Measurements from ENCODE around the gene KNL1. TPM values are rescaled to one million over a fixed set of nuclear protein-coding genes. Genes with fewer than 3 reads are reported as not detected.

KNL1 gene
- total and polyA plus RNA-seq, 2 donors (not counting 3 experiments of a cell fraction or from before 2014, with no cell fraction given), result 4.0 to 31.8 TPM

DNA sequence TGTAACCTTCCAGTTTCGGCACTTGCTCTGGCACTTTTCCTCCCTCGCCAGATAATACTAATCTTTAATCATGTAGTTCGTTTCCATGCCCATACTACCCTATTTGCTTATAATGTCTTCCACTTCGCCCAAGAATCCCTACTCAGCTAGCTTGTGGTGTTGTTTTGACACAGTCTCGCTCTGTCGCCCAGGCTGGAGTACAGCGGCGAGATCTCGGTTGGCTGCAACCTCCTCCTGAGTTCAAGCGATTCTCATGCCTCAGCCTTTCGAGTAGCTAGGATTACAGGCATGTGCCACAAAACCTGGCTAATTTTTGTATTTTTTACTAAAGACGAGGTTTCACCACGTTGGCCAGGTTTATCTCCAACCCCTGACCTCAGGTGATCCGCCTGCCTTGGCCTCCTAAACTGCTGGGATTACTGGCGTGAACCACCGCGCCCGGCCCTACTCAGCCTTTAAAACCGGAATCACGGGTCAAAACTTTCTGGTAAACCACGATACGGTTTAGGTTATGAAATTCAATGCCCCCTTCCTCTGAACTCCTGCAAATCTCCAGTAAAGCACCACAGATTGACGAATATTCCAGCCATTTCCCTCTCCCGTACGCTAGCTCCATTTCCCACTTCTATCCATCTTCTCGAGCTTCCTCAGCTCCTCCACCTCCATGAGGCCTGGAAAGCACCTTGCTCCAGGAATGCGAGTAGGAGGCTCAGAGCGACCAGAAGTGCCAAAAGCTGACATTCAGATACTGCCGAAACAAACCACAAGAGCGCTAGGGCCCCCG lies 100.0 kb downstream of the KNL1 start:
- H2AFZ ChIP-seq (ENCODE audit: low read depth, low read length), result peak overlapping the region; percentile 92
- H3K9me3 ChIP-seq (replicated peaks; ENCODE audit: control insufficient read depth, insufficient read depth, low read length), result no peaks in the 10 kb centered on the region
- H3K36me3 ChIP-seq (ENCODE audit: control insufficient read depth in 2 of 2, extremely low read depth in 1 of 2, insufficient read depth in 2 of 2, low read length in 2 of 2), result no peaks in the 10 kb centered on the region
- H3K79me2 ChIP-seq (ENCODE audit: control insufficient read depth, insufficient read depth, low read length), result peaks cover 20% of the 10 kb centered on the region
- BruUV-seq (replicated peaks), result no TSS peak
- no peaks in the 10 kb centered on the region for H4K20me1 ChIP-seq (replicated peaks; ENCODE audit: control insufficient read depth, extremely low read depth, insufficient read depth, low read length)
- intact Hi-C loops (cut with micrococcal nuclease), result loop anchor here (1.0 to 2.0 kb wide), 3 partner anchors 15 to 113 kb away; partner anchors contain the start of genes DNAJC17, RMDN3 and ZFYVE19
- ChIA-PET POLR2A (interaction anchor here (0.5 to 1.2 kb wide), 4 partner anchors 14 to 113 kb away, joined by 3 to 7 read pairs (median 5); partner anchors contain the start of genes DNAJC17 and ZFYVE19), CTCF (interaction anchor here (0.7 to 2.0 kb wide), 16 partner anchors 9 to 325 kb away, joined by 3 to 10 read pairs (median 4); partner anchors contain the start of genes CCDC32 and VPS18)
- H3K9me1 ChIP-seq (replicated peaks; ENCODE audit: control insufficient read depth, extremely low read depth, insufficient read depth, low read length), result no peaks in the 10 kb centered on the region
- dilution Hi-C loops (cut with MboI; ENCODE audit: extremely low pct_ligation_motif_present, low sequenced_read_pairs), result no loop called here
- peak overlapping the region; percentile 69 to 96 (median 92) for H3K4me3 ChIP-seq (replicated peaks in 1 of 3; ENCODE audit: insufficient read depth in 1 of 3, low read depth in 1 of 3, low read length in 3 of 3)
- H3K4me2 ChIP-seq (ENCODE audit: insufficient read depth, low read length), result peak overlapping the region; percentile 82
- H3K27ac ChIP-seq (ENCODE audit: insufficient read depth, low read depth, low read length), result peak overlapping the region; percentile 86
- peak; percentile 70 for FAIRE-seq
- TF ChIP-seq POLR2AphosphoS5 (IDR thresholded peaks at IDR 0.05; ENCODE audit: insufficient read depth, low read depth, low read length) (no peak), EZH2 (IDR thresholded peaks at IDR 0.05; ENCODE audit: borderline replicate concordance, low read depth, low read length, severe bottlenecking) (no peak), GATA2 (IDR thresholded peaks at IDR 0.05; ENCODE audit: insufficient read depth, insufficient read length, low read depth, low read length) (no peak), JUN (IDR thresholded peaks at IDR 0.05; ENCODE audit: borderline replicate concordance, insufficient read depth, insufficient read length, low read depth) (no peak), MYC (IDR thresholded peaks at IDR 0.05; ENCODE audit: low read depth, low read length) (no peak), FOS (IDR thresholded peaks at IDR 0.05; ENCODE audit: borderline replicate concordance, insufficient read depth, low read length) (no peak), POLR2A (IDR thresholded peaks at IDR 0.05; ENCODE audit: low read depth, low read length) (no peak)
- TF ChIP-seq, protein P1, sequence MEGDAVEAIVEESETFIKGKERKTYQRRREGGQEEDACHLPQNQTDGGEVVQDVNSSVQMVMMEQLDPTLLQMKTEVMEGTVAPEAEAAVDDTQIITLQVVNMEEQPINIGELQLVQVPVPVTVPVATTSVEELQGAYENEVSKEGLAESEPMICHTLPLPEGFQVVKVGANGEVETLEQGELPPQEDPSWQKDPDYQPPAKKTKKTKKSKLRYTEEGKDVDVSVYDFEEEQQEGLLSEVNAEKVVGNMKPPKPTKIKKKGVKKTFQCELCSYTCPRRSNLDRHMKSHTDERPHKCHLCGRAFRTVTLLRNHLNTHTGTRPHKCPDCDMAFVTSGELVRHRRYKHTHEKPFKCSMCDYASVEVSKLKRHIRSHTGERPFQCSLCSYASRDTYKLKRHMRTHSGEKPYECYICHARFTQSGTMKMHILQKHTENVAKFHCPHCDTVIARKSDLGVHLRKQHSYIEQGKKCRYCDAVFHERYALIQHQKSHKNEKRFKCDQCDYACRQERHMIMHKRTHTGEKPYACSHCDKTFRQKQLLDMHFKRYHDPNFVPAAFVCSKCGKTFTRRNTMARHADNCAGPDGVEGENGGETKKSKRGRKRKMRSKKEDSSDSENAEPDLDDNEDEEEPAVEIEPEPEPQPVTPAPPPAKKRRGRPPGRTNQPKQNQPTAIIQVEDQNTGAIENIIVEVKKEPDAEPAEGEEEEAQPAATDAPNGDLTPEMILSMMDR (IDR thresholded peaks at IDR 0.05; ENCODE audit: extremely low read depth in 1 of 2, insufficient read depth in 1 of 2, low read depth in 1 of 2, low read length in 2 of 2), result no peak
- TF ChIP-seq, protein P2, sequence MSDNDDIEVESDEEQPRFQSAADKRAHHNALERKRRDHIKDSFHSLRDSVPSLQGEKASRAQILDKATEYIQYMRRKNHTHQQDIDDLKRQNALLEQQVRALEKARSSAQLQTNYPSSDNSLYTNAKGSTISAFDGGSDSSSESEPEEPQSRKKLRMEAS (IDR thresholded peaks at IDR 0.05; ENCODE audit: insufficient read depth, insufficient read length), result no peak
- peak overlapping the region; percentile 91 for H3K9ac ChIP-seq (replicated peaks; ENCODE audit: extremely low read depth, insufficient read depth, low read length)
- DNase-seq (ENCODE audit: low read depth, low spot score), result no peak
- no peaks in the 10 kb centered on the region for H3K27me3 ChIP-seq (ENCODE audit: control insufficient read depth in 2 of 2, insufficient read depth in 2 of 2, low read length in 2 of 2)
- H3K4me1 ChIP-seq (ENCODE audit: control insufficient read depth, extremely low read depth, insufficient read depth, low read length), result peaks cover 13% of the 10 kb centered on the region

All from endothelial cell of umbilical vein (primary cell).